Suprapubic skin (tissue), 4 donors: ENCODE results near the gene CMAS. TPM values are rescaled to one million over a fixed set of nuclear protein-coding genes. Genes with fewer than 3 reads are reported as not detected.
"Not testable (repeated sequence)": the region's sequence is repeated elsewhere in the genome, so short reads cannot be mapped to it uniquely, and the experiment has no call there.

Source experiments
- DNase-seq, 2 donors: peaks; one replicate each; pipeline ENCODE4 v3.0.0-alpha.2; 2019; ENCODE audit warnings: low spot score in 2 of 2
- H3K27ac ChIP-seq: fragments of 200-600 bp; sonication (generic); one replicate; pipeline ENCODE4 v1.5.1; 2019
- H3K27me3 ChIP-seq: fragments of 200-600 bp; sonication (generic); one replicate; pipeline ENCODE4 v1.5.1; 2019
- H3K36me3 ChIP-seq: fragments of 200-600 bp; sonication (generic); one replicate; pipeline ENCODE4 v1.5.1; 2019
- H3K4me1 ChIP-seq: fragments of 200-600 bp; sonication (generic); one replicate; pipeline ENCODE4 v1.5.1; 2019
- H3K4me3 ChIP-seq: fragments of 200-600 bp; sonication (generic); one replicate; pipeline ENCODE4 v1.5.1; 2019; ENCODE audit warnings: mild to moderate bottlenecking
- H3K9me3 ChIP-seq: fragments of 200-600 bp; sonication (generic); one replicate; pipeline ENCODE4 v1.5.1; 2019
- CTCF ChIP-seq, 2 donors: fragments of 200-600 bp in 1 of 2; fragments of 450-650 bp in 1 of 2; sonication (generic) in 1 of 2; IDR thresholded peaks; one replicate each; pipeline ENCODE4 v1.5.1; 2016 to 2019; ENCODE audit warnings: antibody characterized with exemption in 2 of 2, mild to moderate bottlenecking in 1 of 2, moderate library complexity in 1 of 2
- EP300 ChIP-seq: sonication (generic); formaldehyde crosslinking; IDR thresholded peaks from one replicate; pipeline ENCODE4 v1.6.1; 2017; ENCODE audit warnings: antibody characterized with exemption
- POLR2A ChIP-seq, 2 donors: fragments of 450-650 bp; IDR thresholded peaks; one replicate each; pipeline ENCODE4 v1.6.1; 2017; ENCODE audit warnings: antibody characterized with exemption in 2 of 2, mild to moderate bottlenecking in 2 of 2, moderate library complexity in 2 of 2
- POLR2AphosphoS5 ChIP-seq, 3 donors: sonication (generic); formaldehyde crosslinking; IDR thresholded peaks; one replicate each; pipeline ENCODE4 v1.6.1; 2017; ENCODE audit warnings: antibody characterized with exemption in 3 of 3
- WGBS: methylation state at CpG from one replicate; pipeline ENCODE4 v1.1.5; 2018; 5-methylcytosine and 5-hydroxymethylcytosine counted together
- total RNA-seq, 4 donors: library from RNA; depleted of rRNA; stranded (reverse); fragments of >200 nt; gene quantifications; one replicate each; pipeline ENCODE4 v1.1.0, GENCODE V29; 2016

CMAS gene
- total RNA-seq, 4 donors from 2014 or later: 20.3 to 25.8 (median 22.9) TPM

DNA sequence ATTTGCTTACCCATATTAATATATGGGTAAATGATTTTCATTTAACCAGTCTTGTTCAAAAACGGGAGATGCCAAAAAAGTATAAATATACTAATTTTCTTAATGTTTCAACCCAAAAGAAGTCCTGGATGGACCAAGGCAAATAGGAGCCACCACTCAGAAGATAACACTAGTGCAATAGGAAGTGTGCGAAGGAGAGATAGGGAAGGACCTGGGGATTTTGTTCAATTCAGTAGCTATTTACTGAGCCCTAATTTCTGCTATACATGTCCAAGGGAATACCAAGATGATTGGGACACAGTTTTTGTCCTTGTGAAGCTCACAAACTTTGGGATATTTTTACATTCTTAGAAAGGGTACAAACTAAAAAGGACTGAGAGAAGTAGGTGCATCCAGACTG, 1.5 kb downstream of the CMAS start:
- Histone ChIP-seq H3K36me3 (no peaks in the 10 kb centered on the region), H3K27ac (no peak overlapping the region), H3K27me3 (no peaks in the 10 kb centered on the region), H3K4me1 (peaks cover 41% of the 10 kb centered on the region), H3K9me3 (no peaks in the 10 kb centered on the region), H3K4me3 (peak overlapping the region; percentile 100)
- 72% methylated on average over 2 of the region's 2 CpGs for WGBS
- TF ChIP-seq EP300 (no peak), POLR2A (IDR thresholded peaks at IDR 0.05) (no peak), POLR2AphosphoS5 (IDR thresholded peaks at IDR 0.05) (no peak), CTCF (IDR thresholded peaks at IDR 0.05) (no peak)
- DNase-seq: no peak

DNA sequence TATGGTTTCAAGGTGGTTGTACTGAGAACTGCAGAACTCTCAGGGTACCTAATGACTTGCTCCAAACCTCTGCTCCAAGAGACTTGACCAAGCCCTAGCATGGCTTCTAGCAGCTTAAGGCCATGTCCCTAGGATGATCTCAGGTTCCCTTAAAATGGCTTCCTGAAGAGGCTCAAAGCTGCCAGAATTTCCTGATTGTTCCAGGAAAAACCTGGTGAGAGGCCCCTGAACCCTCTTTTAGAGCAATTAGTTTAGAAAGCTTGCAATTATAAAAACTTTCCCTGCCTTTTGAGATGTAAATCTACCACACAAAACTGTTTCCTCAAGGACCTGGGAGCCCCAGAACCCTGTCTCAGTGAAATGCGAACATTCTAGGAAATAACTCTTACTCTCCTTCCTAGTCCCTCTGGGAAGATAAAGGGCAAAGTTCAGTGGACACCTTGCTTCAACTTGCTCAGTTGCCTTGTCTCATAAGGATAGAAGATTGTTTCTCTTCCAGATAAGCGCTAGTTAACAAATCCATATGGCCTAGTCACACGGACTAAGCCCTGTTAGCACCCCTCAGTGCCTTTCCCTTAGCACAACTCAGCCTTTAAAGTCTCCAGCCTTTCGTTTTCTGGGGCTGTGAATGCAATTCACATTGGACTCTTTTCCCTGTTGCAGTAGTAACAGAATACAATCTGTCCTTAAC, 2.5 kb downstream of the CMAS start:
- 65% methylated on average over 4 of the region's 4 CpGs for WGBS
- no peaks in the 10 kb centered on the region for H3K27me3 ChIP-seq
- H3K27ac ChIP-seq: no peak overlapping the region
- no peak overlapping the region for H3K4me3 ChIP-seq
- peaks cover 41% of the 10 kb centered on the region for H3K4me1 ChIP-seq
- no peaks in the 10 kb centered on the region for H3K36me3 ChIP-seq
- TF ChIP-seq EP300 (no peak), POLR2AphosphoS5 (IDR thresholded peaks at IDR 0.05) (no peak), POLR2A (IDR thresholded peaks at IDR 0.05) (no peak), CTCF (IDR thresholded peaks at IDR 0.05) (no peak)
- no peak for DNase-seq
- no peaks in the 10 kb centered on the region for H3K9me3 ChIP-seq

DNA sequence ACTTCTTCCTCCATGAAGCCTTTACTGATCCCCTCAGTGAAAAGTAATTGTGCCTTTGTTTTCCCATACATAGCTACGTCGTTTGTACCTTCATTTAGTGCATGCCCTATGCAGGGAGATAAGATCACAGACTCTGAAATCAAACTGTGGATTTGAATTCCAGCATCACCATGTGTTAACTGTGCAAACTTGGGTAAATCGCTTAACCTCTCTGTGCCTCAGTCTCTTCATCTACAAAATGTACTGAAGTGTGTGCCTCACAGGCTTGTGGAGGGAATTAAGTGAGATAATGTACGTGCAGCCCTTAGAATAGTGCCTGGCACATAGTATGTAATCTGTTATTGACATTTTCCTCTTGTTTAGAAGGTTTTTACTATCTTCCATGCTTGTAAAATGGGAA, 4.1 kb downstream of the CMAS start:
- Histone ChIP-seq H3K27ac (no peak overlapping the region), H3K4me1 (peaks cover 41% of the 10 kb centered on the region), H3K36me3 (no peaks in the 10 kb centered on the region), H3K4me3 (no peak overlapping the region), H3K27me3 (no peaks in the 10 kb centered on the region), H3K9me3 (no peaks in the 10 kb centered on the region)
- DNase-seq: no peak
- 85% methylated on average over 4 of the region's 4 CpGs for whole genome bisulfite sequencing
- TF ChIP-seq EP300: no peak

GRCh38 chr12:22051114-22051698, 5.2 kb downstream of the CMAS start:
- Histone ChIP-seq H3K4me1 (peaks cover 41% of the 10 kb centered on the region), H3K9me3 (no peaks in the 10 kb centered on the region), H3K27me3 (no peaks in the 10 kb centered on the region), H3K27ac (peak overlapping the region; percentile 22), H3K4me3 (no peak overlapping the region), H3K36me3 (peaks cover 8% of the 10 kb centered on the region)
- no peak for DNase-seq
- TF ChIP-seq POLR2AphosphoS5 (IDR thresholded peaks at IDR 0.05) (no peak), POLR2A (IDR thresholded peaks at IDR 0.05) (no peak), EP300 (no peak), CTCF (IDR thresholded peaks at IDR 0.05) (no peak)

- H3K27me3 ChIP-seq, H3K4me3 ChIP-seq: not testable (repeated sequence)
- 94% methylated on average over 6 of the region's 6 CpGs for WGBS
Measured at GRCh38 chr12:22052994-22053393, 7.0 kb downstream of the CMAS start.

DNA sequence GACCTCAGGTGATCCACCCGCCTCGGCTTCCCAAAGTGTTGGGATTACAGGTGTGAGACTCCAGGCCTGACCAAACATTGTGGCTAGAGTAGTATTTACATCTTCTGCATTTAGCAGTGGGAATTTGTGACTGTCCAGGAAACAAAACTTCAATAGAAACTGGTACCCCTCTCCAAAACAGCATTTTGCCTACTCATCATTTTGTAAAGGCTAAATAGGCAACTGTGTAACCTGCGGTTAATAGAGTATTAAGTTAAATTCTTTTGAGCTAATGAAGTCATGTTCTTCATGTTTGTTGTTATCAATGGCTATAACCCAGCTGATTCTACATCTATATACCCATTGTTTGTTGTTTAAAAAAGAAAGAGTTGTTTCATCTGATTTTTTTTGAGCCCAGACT, 8.1 kb downstream of the CMAS start:
- TF ChIP-seq POLR2A (IDR thresholded peaks at IDR 0.05) (no peak), EP300 (no peak), CTCF (IDR thresholded peaks at IDR 0.05) (no peak), POLR2AphosphoS5 (IDR thresholded peaks at IDR 0.05) (no peak)
- WGBS: 97% methylated on average over 3 of the region's 3 CpGs
- no peaks in the 10 kb centered on the region for H3K27me3 ChIP-seq
- peaks cover 29% of the 10 kb centered on the region for H3K36me3 ChIP-seq
- H3K4me3 ChIP-seq: no peak overlapping the region
- no peaks in the 10 kb centered on the region for H3K9me3 ChIP-seq
- no peak overlapping the region for H3K27ac ChIP-seq
- DNase-seq: no peak
- H3K4me1 ChIP-seq: peaks cover 20% of the 10 kb centered on the region

More at GRCh38 chr12:22052994-22053393, 7.0 kb downstream of the CMAS start:
- Histone ChIP-seq H3K36me3 (peaks cover 21% of the 10 kb centered on the region), H3K4me1 (peaks cover 28% of the 10 kb centered on the region)
- DNase-seq, H3K27ac ChIP-seq, H3K9me3 ChIP-seq: not testable (repeated sequence)
